Muscle layer of duodenum (tissue), 2 donors: Measurements from ENCODE around the gene PHGDH.

Experiments
- H3K27ac ChIP-seq: one replicate; pipeline ENCODE4 v1.7.0; 2013; ENCODE audit warnings: mild to moderate bottlenecking, low read length
- H3K27me3 ChIP-seq: one replicate; pipeline ENCODE4 v1.7.0; 2013; ENCODE audit warnings: low read depth, mild to moderate bottlenecking, control low read depth, low read length
- H3K36me3 ChIP-seq, 2 donors: one replicate each; pipeline ENCODE4 v1.7.0; 2013; ENCODE audit warnings: low read length in 2 of 2, control low read depth in 1 of 2, mild to moderate bottlenecking in 1 of 2; ENCODE audit not compliant: insufficient read depth in 2 of 2, control insufficient read depth in 1 of 2
- H3K4me1 ChIP-seq, 2 donors: one replicate each; pipeline ENCODE4 v1.7.0; 2013; ENCODE audit warnings: low read length in 2 of 2, mild to moderate bottlenecking in 2 of 2, control low read depth in 1 of 2, moderate library complexity in 1 of 2; ENCODE audit not compliant: insufficient read depth in 2 of 2, control insufficient read depth in 1 of 2
- H3K4me3 ChIP-seq, 2 donors: one replicate each; pipeline ENCODE4 v1.7.0; 2013; ENCODE audit warnings: low read length in 2 of 2, low read depth in 1 of 2, mild to moderate bottlenecking in 1 of 2
- H3K9me3 ChIP-seq, 2 donors: one replicate each; pipeline ENCODE4 v1.7.0; 2013; ENCODE audit warnings: low read length in 2 of 2, control low read depth in 1 of 2, mild to moderate bottlenecking in 1 of 2; ENCODE audit not compliant: control insufficient read depth in 1 of 2
- donor health status: healthy.

The PHGDH gene

GRCh38 chr1:119718409-119718808 lies 6.7 kb downstream of the PHGDH start:
- H3K4me3 ChIP-seq: no peak overlapping the region
- no peaks in the 10 kb centered on the region for H3K27me3 ChIP-seq
- H3K27ac ChIP-seq: no peak overlapping the region
- H3K9me3 ChIP-seq: no peaks in the 10 kb centered on the region
- peaks cover 0 to 7% of the 10 kb centered on the region in 2 donors for H3K36me3 ChIP-seq
- H3K4me1 ChIP-seq: peaks cover 1 to 8% of the 10 kb centered on the region in 2 donors

- H3K4me3 ChIP-seq: no peak overlapping the region
- peaks cover 0 to 2% of the 10 kb centered on the region in 2 donors for H3K4me1 ChIP-seq
- H3K9me3 ChIP-seq: no peaks in the 10 kb centered on the region
- H3K36me3 ChIP-seq: peaks cover 0 to 13% of the 10 kb centered on the region in 2 donors
- no peak overlapping the region for H3K27ac ChIP-seq
- H3K27me3 ChIP-seq: no peaks in the 10 kb centered on the region
Measured at GRCh38 chr1:119718972-119719371, 7.2 kb downstream of the PHGDH start.

- no peak overlapping the region for H3K27ac ChIP-seq
- no peaks in the 10 kb centered on the region for H3K9me3 ChIP-seq
- no peaks in the 10 kb centered on the region for H3K27me3 ChIP-seq
- no peak overlapping the region for H3K4me3 ChIP-seq
- H3K36me3 ChIP-seq: peaks cover 0 to 29% of the 10 kb centered on the region in 2 donors
- H3K4me1 ChIP-seq: no peaks in the 10 kb centered on the region
Measured at GRCh38 chr1:119720866-119721440, 9.2 kb downstream of the PHGDH start.

- no peaks in the 10 kb centered on the region for H3K4me1 ChIP-seq
- H3K9me3 ChIP-seq: no peaks in the 10 kb centered on the region
- H3K27me3 ChIP-seq: no peaks in the 10 kb centered on the region
- H3K36me3 ChIP-seq: peaks cover 0 to 32% of the 10 kb centered on the region in 2 donors
- H3K27ac ChIP-seq: no peak overlapping the region
- H3K4me3 ChIP-seq: no peak overlapping the region
Measured at GRCh38 chr1:119721896-119722295, 10.2 kb downstream of the PHGDH start.

GRCh38 chr1:119724611-119725218 lies 13.0 kb downstream of the PHGDH start:
- H3K27me3 ChIP-seq: no peaks in the 10 kb centered on the region
- no peaks in the 10 kb centered on the region for H3K9me3 ChIP-seq
- H3K36me3 ChIP-seq: peaks cover 0 to 46% of the 10 kb centered on the region in 2 donors
- no peaks in the 10 kb centered on the region for H3K4me1 ChIP-seq
- no peak overlapping the region for H3K4me3 ChIP-seq
- no peak overlapping the region for H3K27ac ChIP-seq

GRCh38 chr1:119725626-119726025 lies 13.9 kb downstream of the PHGDH start:
- Histone ChIP-seq H3K27me3 (no peaks in the 10 kb centered on the region), H3K9me3 (no peaks in the 10 kb centered on the region), H3K36me3 (peaks cover 0 to 52% of the 10 kb centered on the region in 2 donors), H3K4me3 (no peak overlapping the region), H3K27ac (no peak overlapping the region), H3K4me1 (no peaks in the 10 kb centered on the region)

GRCh38 chr1:119727991-119728390 lies 16.3 kb downstream of the PHGDH start:
- Histone ChIP-seq H3K4me1 (no peaks in the 10 kb centered on the region), H3K36me3 (peaks cover 0 to 55% of the 10 kb centered on the region in 2 donors), H3K4me3 (no peak overlapping the region), H3K27ac (no peak overlapping the region), H3K9me3 (no peaks in the 10 kb centered on the region), H3K27me3 (no peaks in the 10 kb centered on the region)

- Histone ChIP-seq H3K4me3 (no peak overlapping the region), H3K36me3 (peaks cover 0 to 44% of the 10 kb centered on the region in 2 donors), H3K9me3 (no peaks in the 10 kb centered on the region), H3K4me1 (no peaks in the 10 kb centered on the region), H3K27me3 (no peaks in the 10 kb centered on the region), H3K27ac (no peak overlapping the region)
Measured at GRCh38 chr1:119729044-119729443, 17.3 kb downstream of the PHGDH start.

GRCh38 chr1:119731060-119731459 lies 19.3 kb downstream of the PHGDH start:
- Histone ChIP-seq H3K36me3 (peaks cover 0 to 28% of the 10 kb centered on the region in 2 donors), H3K27ac (no peak overlapping the region), H3K4me3 (no peak overlapping the region), H3K4me1 (no peaks in the 10 kb centered on the region), H3K9me3 (no peaks in the 10 kb centered on the region), H3K27me3 (no peaks in the 10 kb centered on the region)

- Histone ChIP-seq H3K36me3 (peaks cover 0 to 25% of the 10 kb centered on the region in 2 donors), H3K27ac (no peak overlapping the region), H3K4me1 (peaks cover under 1% of the 10 kb centered on the region in 2 donors), H3K4me3 (no peak overlapping the region), H3K27me3 (no peaks in the 10 kb centered on the region), H3K9me3 (no peaks in the 10 kb centered on the region)
Measured at GRCh38 chr1:119731741-119732430, 20.2 kb downstream of the PHGDH start.

- no peak overlapping the region for H3K4me3 ChIP-seq
- peaks cover 0 to 21% of the 10 kb centered on the region in 2 donors for H3K36me3 ChIP-seq
- no peaks in the 10 kb centered on the region for H3K9me3 ChIP-seq
- H3K4me1 ChIP-seq: peaks cover 7% of the 10 kb centered on the region in 2 donors
- H3K27ac ChIP-seq: no peak overlapping the region
- no peaks in the 10 kb centered on the region for H3K27me3 ChIP-seq
Measured at GRCh38 chr1:119732465-119733168, 20.9 kb downstream of the PHGDH start.
